ENCODE measurements around the gene FOXP1.

GRCh38 chr3:71127052-71127831 is 456.3 kb downstream of the FOXP1 start:
- TF ChIP-seq CTCF (IDR thresholded peaks at IDR 0.05; ENCODE audit: insufficient read depth, low read length, poor library complexity, severe bottlenecking) (no peak), EZH2phosphoT487 (conservative IDR thresholded peaks at IDR 0.05; ENCODE audit: low read length) (no peak)

Data from SU-DHL-6 (cell line).